Osteoblast (primary cell): ENCODE results near the gene THSD7A. TPM values are rescaled to one million over a fixed set of nuclear protein-coding genes. Genes with fewer than 3 reads are reported as not detected.

Experiments used
- DNase-seq: peaks from one replicate; pipeline ENCODE4 v3.0.0; 2011; ENCODE audit warnings: low spot score, mixed read lengths; ENCODE audit not compliant: insufficient read length; ENCODE audit errors: missing footprints
- H2AFZ ChIP-seq: 2 replicates; pipeline ENCODE4 v1.6.0; 2011; ENCODE audit warnings: mild to moderate bottlenecking, low read length
- H3K27ac ChIP-seq: 2 replicates; pipeline ENCODE4 v1.5.1; 2011; ENCODE audit warnings: mild to moderate bottlenecking, low read depth, low read length, moderate library complexity
- H3K27me3 ChIP-seq: 2 replicates; pipeline ENCODE4 v1.6.0; 2012; ENCODE audit warnings: mild to moderate bottlenecking, control low read depth, inconsistent platforms, low read length, moderate library complexity; ENCODE audit not compliant: insufficient read depth
- H3K36me3 ChIP-seq: 2 replicates; pipeline ENCODE4 v1.5.1; 2011; ENCODE audit warnings: mild to moderate bottlenecking, low read length, control low read depth, moderate library complexity; ENCODE audit not compliant: insufficient read depth
- H3K4me1 ChIP-seq: 2 replicates; pipeline ENCODE4 v1.5.1; 2011; ENCODE audit warnings: mild to moderate bottlenecking, low read length, control low read depth, moderate library complexity; ENCODE audit not compliant: insufficient read depth
- H3K4me2 ChIP-seq: 2 replicates; pipeline ENCODE4 v1.6.0; 2011; ENCODE audit warnings: mild to moderate bottlenecking, low read length; ENCODE audit not compliant: insufficient read depth
- H3K4me3 ChIP-seq: fragments of 200-600 bp; sonication (generic); 3 replicates; pipeline ENCODE4 v1.5.1; 2012; ENCODE audit warnings: mild to moderate bottlenecking, low read length, inconsistent platforms; ENCODE audit not compliant: insufficient read depth
- H3K79me2 ChIP-seq: 2 replicates; pipeline ENCODE4 v1.6.0; 2012; ENCODE audit warnings: mild to moderate bottlenecking, low read length, control low read depth, inconsistent platforms; ENCODE audit not compliant: insufficient read depth
- H3K9me3 ChIP-seq: 2 replicates; pipeline ENCODE4 v1.5.1; 2011; ENCODE audit warnings: low read depth, low read length, control low read depth
- H4K20me1 ChIP-seq: 2 replicates; pipeline ENCODE4 v1.6.0; 2012; ENCODE audit warnings: mild to moderate bottlenecking, low read length, control low read depth; ENCODE audit not compliant: insufficient read depth
- total RNA-seq: library from RNA; depleted of rRNA; stranded (reverse); fragments of >200 nt; gene quantifications from 2 replicates; pipeline ENCODE4 v1.2.3, GENCODE V29; 2012
- TF ChIP-seq, protein P1 (sequence below): IDR thresholded peaks from 2 replicates; pipeline ENCODE4 v1.5.1; 2011; ENCODE audit warnings: mild to moderate bottlenecking, low read depth, low read length, moderate library complexity; ENCODE audit errors: extremely low read depth

Gene THSD7A
- total RNA-seq, 1 donor: under 0.01 TPM

- H2AFZ ChIP-seq: no peak overlapping the region
- H3K27ac ChIP-seq: no peak overlapping the region
- H3K4me2 ChIP-seq: no peak overlapping the region
- TF ChIP-seq, protein P1, sequence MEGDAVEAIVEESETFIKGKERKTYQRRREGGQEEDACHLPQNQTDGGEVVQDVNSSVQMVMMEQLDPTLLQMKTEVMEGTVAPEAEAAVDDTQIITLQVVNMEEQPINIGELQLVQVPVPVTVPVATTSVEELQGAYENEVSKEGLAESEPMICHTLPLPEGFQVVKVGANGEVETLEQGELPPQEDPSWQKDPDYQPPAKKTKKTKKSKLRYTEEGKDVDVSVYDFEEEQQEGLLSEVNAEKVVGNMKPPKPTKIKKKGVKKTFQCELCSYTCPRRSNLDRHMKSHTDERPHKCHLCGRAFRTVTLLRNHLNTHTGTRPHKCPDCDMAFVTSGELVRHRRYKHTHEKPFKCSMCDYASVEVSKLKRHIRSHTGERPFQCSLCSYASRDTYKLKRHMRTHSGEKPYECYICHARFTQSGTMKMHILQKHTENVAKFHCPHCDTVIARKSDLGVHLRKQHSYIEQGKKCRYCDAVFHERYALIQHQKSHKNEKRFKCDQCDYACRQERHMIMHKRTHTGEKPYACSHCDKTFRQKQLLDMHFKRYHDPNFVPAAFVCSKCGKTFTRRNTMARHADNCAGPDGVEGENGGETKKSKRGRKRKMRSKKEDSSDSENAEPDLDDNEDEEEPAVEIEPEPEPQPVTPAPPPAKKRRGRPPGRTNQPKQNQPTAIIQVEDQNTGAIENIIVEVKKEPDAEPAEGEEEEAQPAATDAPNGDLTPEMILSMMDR: no peak
- H3K4me3 ChIP-seq: no peak overlapping the region
- no peak for DNase-seq
- no peaks in the 10 kb centered on the region for H3K79me2 ChIP-seq
- no peaks in the 10 kb centered on the region for H4K20me1 ChIP-seq
- H3K36me3 ChIP-seq: no peaks in the 10 kb centered on the region
- H3K4me1 ChIP-seq: no peaks in the 10 kb centered on the region
- no peaks in the 10 kb centered on the region for H3K27me3 ChIP-seq
- no peaks in the 10 kb centered on the region for H3K9me3 ChIP-seq
These were observed 226.2 kb downstream of the THSD7A start for GRCh38 chr7:11605749-11606148.

GRCh38 chr7:11604505-11604904, 227.5 kb downstream of the THSD7A start:
- Histone ChIP-seq H3K9me3 (no peaks in the 10 kb centered on the region), H4K20me1 (no peaks in the 10 kb centered on the region), H2AFZ (no peak overlapping the region), H3K27ac (no peak overlapping the region), H3K36me3 (no peaks in the 10 kb centered on the region), H3K4me2 (no peak overlapping the region), H3K79me2 (no peaks in the 10 kb centered on the region), H3K4me1 (no peaks in the 10 kb centered on the region), H3K27me3 (no peaks in the 10 kb centered on the region), H3K4me3 (no peak overlapping the region)
- DNase-seq: no peak
- TF ChIP-seq, protein P1: no peak

GRCh38 chr7:11601761-11602160, 230.2 kb downstream of the THSD7A start:
- no peak overlapping the region for H3K27ac ChIP-seq
- H3K4me2 ChIP-seq: no peak overlapping the region
- H3K4me3 ChIP-seq: no peak overlapping the region
- no peaks in the 10 kb centered on the region for H3K9me3 ChIP-seq
- no peak for DNase-seq
- no peaks in the 10 kb centered on the region for H3K27me3 ChIP-seq
- TF ChIP-seq, protein P1: no peak
- H3K4me1 ChIP-seq: no peaks in the 10 kb centered on the region
- no peak overlapping the region for H2AFZ ChIP-seq
- H3K79me2 ChIP-seq: no peaks in the 10 kb centered on the region
- H4K20me1 ChIP-seq: no peaks in the 10 kb centered on the region
- H3K36me3 ChIP-seq: no peaks in the 10 kb centered on the region

GRCh38 chr7:11593322-11593721, 238.7 kb downstream of the THSD7A start:
- Histone ChIP-seq H3K27me3 (no peaks in the 10 kb centered on the region), H4K20me1 (no peaks in the 10 kb centered on the region), H3K4me1 (no peaks in the 10 kb centered on the region), H3K4me2 (no peak overlapping the region), H3K9me3 (no peaks in the 10 kb centered on the region), H3K79me2 (no peaks in the 10 kb centered on the region), H3K36me3 (no peaks in the 10 kb centered on the region), H3K4me3 (no peak overlapping the region), H2AFZ (no peak overlapping the region), H3K27ac (no peak overlapping the region)
- DNase-seq: no peak
- TF ChIP-seq, protein P1: no peak
